ENCODE data around the gene KCTD17.

Gene KCTD17, protein sequence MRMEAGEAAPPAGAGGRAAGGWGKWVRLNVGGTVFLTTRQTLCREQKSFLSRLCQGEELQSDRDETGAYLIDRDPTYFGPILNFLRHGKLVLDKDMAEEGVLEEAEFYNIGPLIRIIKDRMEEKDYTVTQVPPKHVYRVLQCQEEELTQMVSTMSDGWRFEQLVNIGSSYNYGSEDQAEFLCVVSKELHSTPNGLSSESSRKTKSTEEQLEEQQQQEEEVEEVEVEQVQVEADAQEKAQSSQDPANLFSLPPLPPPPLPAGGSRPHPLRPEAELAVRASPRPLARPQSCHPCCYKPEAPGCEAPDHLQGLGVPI

GRCh38 chr22:37051391-37052385 lies at the start of gene KCTD17:
Gene KCTD17, plus strand, starts transcription at chr22:37051742. Its CDS starts 19 bp downstream, at chr22:37051761.
- Histone ChIP-seq H3K4me3 (peak within 1 kb of the TSS; percentile 41 to 76 (median 68)), H3K27ac (peak within 1 kb of the TSS in 19 of 21 experiments; percentile 28 to 88 (median 72))

GRCh38 chr22:37001826-37002225 lies 49.7 kb upstream of the KCTD17 start:
- no peak overlapping the region for H3K27ac ChIP-seq

DNA sequence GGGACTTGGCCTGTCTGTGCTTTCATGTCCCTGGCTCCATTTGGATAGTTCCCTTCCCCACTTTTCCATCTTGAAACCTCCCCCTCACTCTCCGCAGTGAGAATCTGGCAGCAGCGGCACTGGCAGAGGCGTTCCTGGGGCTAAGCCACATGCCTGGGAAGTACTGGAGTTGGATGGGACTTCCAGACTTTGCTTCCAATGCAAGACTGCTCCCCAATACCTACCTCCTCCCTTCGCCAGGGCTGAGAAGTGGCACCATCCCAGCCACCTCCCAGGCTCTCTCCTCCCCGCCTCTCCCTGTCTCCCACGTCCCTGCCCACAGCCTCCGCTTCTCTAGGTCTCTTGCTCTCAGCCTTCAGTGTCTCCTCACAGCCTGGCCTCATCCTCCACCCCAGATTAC lies 48.9 kb upstream of the KCTD17 start:
- Histone ChIP-seq H3K27ac (no peak overlapping the region), H3K4me3 (no peak overlapping the region)

More at GRCh38 chr22:37001826-37002225, 49.7 kb upstream of the KCTD17 start:
- H3K4me3 ChIP-seq: no peak overlapping the region

DNA sequence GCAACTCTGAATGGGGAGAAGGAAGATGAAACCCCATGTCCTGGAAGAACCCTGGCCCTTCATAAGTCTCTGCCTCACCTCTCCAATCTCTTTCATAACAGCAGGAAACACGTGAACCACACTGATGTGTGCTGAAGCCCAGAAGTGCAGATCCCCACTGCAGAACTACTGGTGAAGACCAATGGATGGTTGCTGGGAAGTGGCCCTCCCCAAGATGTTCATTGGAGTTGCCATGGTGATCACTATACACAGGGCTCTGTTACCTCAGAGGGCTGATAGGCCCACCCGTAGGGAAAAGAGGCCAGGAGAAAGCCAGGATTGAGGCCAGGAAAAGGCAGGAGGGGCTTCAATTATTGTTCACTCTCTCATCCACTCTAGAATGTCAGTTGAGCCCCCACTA lies 43.9 kb upstream of the KCTD17 start:
- Histone ChIP-seq H3K27ac (no peak overlapping the region), H3K4me3 (no peak overlapping the region)

- H3K27ac ChIP-seq: no peak overlapping the region
Measured at GRCh38 chr22:37008365-37008764, 43.2 kb upstream of the KCTD17 start.

DNA sequence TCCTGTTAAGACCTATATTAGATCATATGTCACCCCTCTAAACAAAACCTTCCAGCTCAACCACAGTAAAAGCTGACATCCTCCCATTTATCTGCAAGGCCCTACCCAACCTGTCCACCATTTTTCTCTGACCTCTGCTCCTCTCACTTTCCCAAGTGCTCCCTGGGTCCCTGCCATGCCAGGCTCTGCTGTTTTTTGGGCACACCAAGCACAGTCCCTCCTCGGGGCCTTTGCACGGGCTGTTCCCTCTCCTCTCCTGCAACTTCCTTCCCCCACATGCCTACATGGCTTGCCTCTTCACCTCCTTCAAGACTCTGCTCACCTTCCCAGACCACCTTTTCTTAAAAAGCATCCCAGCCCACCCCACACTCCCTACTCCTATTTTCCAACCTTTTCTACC lies 42.1 kb upstream of the KCTD17 start:
- Histone ChIP-seq H3K4me3 (no peak overlapping the region), H3K27ac (no peak overlapping the region)

More at GRCh38 chr22:37008365-37008764, 43.2 kb upstream of the KCTD17 start:
- no peak overlapping the region for H3K4me3 ChIP-seq

GRCh38 chr22:37010174-37010573 lies 41.4 kb upstream of the KCTD17 start:
- no peak overlapping the region for H3K27ac ChIP-seq
- no peak overlapping the region for H3K4me3 ChIP-seq

- Histone ChIP-seq H3K4me3 (no peak overlapping the region), H3K27ac (no peak overlapping the region)
Measured at GRCh38 chr22:37010976-37011375, 40.6 kb upstream of the KCTD17 start.

- Histone ChIP-seq H3K4me3 (no peak overlapping the region), H3K27ac (no peak overlapping the region)
Measured at GRCh38 chr22:37011472-37011871, 40.1 kb upstream of the KCTD17 start.

GRCh38 chr22:37012262-37012904 lies 39.2 kb upstream of the KCTD17 start:
- Histone ChIP-seq H3K4me3 (no peak overlapping the region), H3K27ac (no peak overlapping the region)

DNA sequence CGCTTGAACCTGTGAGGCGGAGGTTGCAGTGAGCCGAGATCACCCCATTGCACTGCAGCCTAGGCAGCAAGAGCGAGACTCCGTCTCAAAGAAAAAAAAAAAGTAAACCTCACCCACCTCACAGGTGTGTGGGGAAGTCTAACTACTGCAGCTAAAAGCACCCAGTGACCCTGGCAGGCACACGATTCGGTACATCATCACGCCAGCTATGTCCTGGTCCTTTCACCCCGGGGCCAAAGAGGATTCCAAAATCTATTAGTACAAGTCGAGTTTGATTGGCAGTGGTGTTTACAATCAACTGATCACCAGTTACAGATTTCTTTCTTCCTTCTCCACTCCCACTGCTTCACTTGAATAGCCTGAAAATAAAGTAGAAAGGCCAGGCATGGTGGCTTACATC lies 38.6 kb upstream of the KCTD17 start:
- H3K27ac ChIP-seq: no peak overlapping the region

DNA sequence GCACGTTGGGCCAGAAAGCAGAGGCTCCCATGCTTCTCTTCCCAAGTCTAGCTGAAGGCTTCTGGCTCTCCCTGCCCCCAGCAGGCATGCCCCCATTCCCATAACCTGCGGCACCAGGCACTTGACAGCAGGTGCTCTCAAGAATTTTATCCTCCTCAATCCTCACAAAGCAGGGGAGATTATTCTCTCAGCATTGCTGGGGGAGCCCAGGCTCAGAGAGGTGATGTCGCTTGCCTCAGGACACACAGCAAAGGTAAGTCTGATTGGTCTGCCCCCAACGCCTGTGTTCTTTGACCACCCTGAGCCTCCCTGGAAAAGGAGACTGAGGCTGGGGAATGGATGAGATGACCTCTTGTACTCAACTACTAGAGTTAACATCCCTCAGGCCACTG lies 37.1 kb upstream of the KCTD17 start:
- H3K27ac ChIP-seq: no peak overlapping the region
- no peak overlapping the region for H3K4me3 ChIP-seq

More for the DNA sequence above, 38.6 kb upstream of the KCTD17 start:
- no peak overlapping the region for H3K4me3 ChIP-seq

- Histone ChIP-seq H3K27ac (no peak overlapping the region), H3K4me3 (no peak overlapping the region)
Measured at GRCh38 chr22:37014835-37015586, 36.5 kb upstream of the KCTD17 start.

DNA sequence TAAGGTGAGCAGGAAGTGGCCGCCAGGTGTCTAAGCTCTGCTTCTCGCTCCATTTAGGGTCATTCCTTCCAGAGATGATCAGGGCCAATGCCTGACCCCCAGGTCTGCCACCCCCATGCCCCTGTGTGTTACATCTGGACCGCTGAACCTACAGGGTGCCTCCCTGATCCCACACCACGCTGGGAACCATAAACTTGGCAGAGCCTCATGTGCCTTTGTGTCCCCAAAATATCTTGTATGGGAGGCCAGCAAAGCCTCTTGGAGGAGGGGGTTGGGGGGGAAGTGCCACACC lies 36.0 kb upstream of the KCTD17 start:
- no peak overlapping the region for H3K27ac ChIP-seq
- no peak overlapping the region for H3K4me3 ChIP-seq

GRCh38 chr22:37016134-37016910 lies 35.2 kb upstream of the KCTD17 start:
- H3K27ac ChIP-seq: peak overlapping the region in 2 of 21 experiments; percentile 24 to 27
- no peak overlapping the region for H3K4me3 ChIP-seq

- Histone ChIP-seq H3K4me3 (no peak overlapping the region), H3K27ac (peak overlapping the region in 2 of 21 experiments; percentile 24 to 27)
Measured at GRCh38 chr22:37017356-37017755, 34.2 kb upstream of the KCTD17 start.

DNA sequence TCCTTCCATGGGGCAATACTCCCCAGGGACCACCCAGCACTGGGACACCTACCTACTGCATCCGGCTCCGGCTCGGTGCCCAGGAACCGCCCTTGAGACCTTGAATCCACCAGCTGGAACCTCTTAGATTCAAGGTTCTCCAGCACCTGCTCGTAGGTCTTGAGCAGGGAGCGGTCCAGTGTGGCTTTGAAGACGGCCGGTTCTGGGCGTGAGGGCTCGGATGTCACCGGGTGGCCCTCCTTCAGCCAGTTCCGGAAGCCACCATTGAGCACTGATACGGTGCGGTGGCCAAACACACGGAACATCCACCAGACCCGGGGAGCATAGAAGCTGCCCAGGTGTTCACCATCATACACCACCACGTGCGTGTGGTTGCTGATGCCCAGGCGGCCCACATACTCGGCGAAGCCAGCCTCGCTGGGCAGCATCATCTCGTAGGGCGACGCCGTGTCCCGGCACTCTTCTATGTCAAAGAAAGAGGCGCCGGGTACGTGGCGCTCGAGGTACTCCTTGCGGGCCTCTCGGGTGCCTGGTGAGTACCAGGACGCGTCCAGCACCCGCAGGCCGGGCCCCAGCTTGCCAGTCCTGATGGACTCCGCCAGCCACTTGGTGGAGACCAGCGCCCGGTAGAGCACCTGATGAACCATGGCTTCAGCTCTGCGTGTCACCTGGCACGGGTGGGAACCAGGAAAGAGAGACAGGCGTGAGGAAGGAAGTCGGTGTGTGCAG lies 33.3 kb upstream of the KCTD17 start:
- Histone ChIP-seq H3K27ac (peak overlapping the region in 15 of 21 experiments; percentile 81 to 93 (median 89)), H3K4me3 (peak overlapping the region; percentile 65 to 93 (median 81))

DNA sequence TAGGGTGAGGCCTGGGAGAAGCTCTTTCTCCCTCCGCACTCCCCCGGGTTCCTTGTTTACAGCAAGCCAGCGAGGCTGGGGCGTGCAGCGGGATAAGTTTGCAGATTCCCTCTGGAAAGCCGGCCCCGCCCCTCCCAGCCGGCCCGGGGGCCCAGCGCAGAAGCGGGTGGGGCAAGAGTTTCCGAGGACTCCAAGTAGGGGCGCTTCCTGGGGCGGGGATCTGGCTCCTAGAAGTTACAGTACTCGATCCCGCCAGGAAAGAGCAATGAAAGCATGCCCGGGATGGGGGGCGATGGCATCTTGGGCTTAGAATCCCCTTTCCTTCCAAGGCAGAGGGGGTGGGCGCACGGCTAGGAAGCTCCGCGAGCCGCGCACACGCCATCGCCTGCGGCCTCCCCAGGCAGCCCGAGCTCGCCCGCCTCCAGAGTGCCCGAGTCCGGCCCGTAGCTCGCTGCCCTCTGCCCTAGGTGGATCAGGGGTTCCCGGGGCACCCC lies 32.7 kb upstream of the KCTD17 start:
- Histone ChIP-seq H3K4me3 (peak overlapping the region; percentile 65 to 93 (median 81)), H3K27ac (peak overlapping the region; percentile 67 to 93 (median 88))

Measured in skin epidermis (tissue), 12 donors.